Breast epithelium (tissue), 3 donors: Measurements from ENCODE around the gene OSBPL10.

Source experiments
- CTCF ChIP-seq, 3 donors: fragments of 450-650 bp; IDR thresholded peaks; one replicate each; pipeline ENCODE4 v1.5.1; 2016 to 2017; ENCODE audit warnings: antibody characterized with exemption in 3 of 3, mild to moderate bottlenecking in 3 of 3, moderate library complexity in 3 of 3
- POLR2A ChIP-seq: fragments of 450-650 bp; IDR thresholded peaks from one replicate; pipeline ENCODE4 v1.6.1; 2016; ENCODE audit warnings: antibody characterized with exemption, mild to moderate bottlenecking, moderate library complexity
- POLR2AphosphoS5 ChIP-seq, 3 donors: sonication (generic); formaldehyde crosslinking; IDR thresholded peaks; one replicate each; pipeline ENCODE4 v1.6.1; 2017; ENCODE audit warnings: antibody characterized with exemption in 3 of 3

- no peak for TF ChIP-seq CTCF (IDR thresholded peaks at IDR 0.05)
- TF ChIP-seq POLR2A: no peak
- TF ChIP-seq POLR2AphosphoS5 (IDR thresholded peaks at IDR 0.05): no peak
Measured at GRCh38 chr3:31661993-31662670, 318.9 kb downstream of the OSBPL10 start.
